ENCODE results near the gene ADAM12.
"Not testable (repeated sequence)": the region's sequence is repeated elsewhere in the genome, so short reads cannot be mapped to it uniquely, and the experiment has no call there.

The ADAM12 gene

GRCh38 chr10:126256864-126257263 is 131.4 kb downstream of the ADAM12 start:
- no peak for DNase-seq

- no peak for DNase-seq
Observed at GRCh38 chr10:126255313-126255712, 133.0 kb downstream of the ADAM12 start.

- DNase-seq, result no peak
Observed at GRCh38 chr10:126253611-126253998, 134.7 kb downstream of the ADAM12 start.

GRCh38 chr10:126252884-126253610 is 135.2 kb downstream of the ADAM12 start:
- no peak for DNase-seq

- no peak for DNase-seq
Observed at GRCh38 chr10:126251778-126252407, 136.4 kb downstream of the ADAM12 start.

- no peak for DNase-seq
Observed at GRCh38 chr10:126250527-126251310, 137.6 kb downstream of the ADAM12 start.

- DNase-seq, result no peak
Observed at GRCh38 chr10:126250045-126250444, 138.2 kb downstream of the ADAM12 start.

GRCh38 chr10:126247446-126247975 is 140.8 kb downstream of the ADAM12 start:
- no peak for DNase-seq

GRCh38 chr10:126246396-126246795 is 141.9 kb downstream of the ADAM12 start:
- DNase-seq, result not testable (repeated sequence)

- DNase-seq, result no peak
Observed at GRCh38 chr10:126245501-126245900, 142.8 kb downstream of the ADAM12 start.

- DNase-seq, result no peak
Observed at GRCh38 chr10:126243971-126244370, 144.3 kb downstream of the ADAM12 start.

- no peak for DNase-seq
Observed at GRCh38 chr10:126243306-126243705, 145.0 kb downstream of the ADAM12 start.

GRCh38 chr10:126242397-126243260 is 145.6 kb downstream of the ADAM12 start:
- no peak for DNase-seq

- DNase-seq, result no peak
Observed at GRCh38 chr10:126240483-126240882, 147.8 kb downstream of the ADAM12 start.

GRCh38 chr10:126239844-126240243 is 148.4 kb downstream of the ADAM12 start:
- DNase-seq, result no peak

GRCh38 chr10:126235979-126236851 is 152.1 kb downstream of the ADAM12 start:
- no peak for DNase-seq

GRCh38 chr10:126235091-126235978 is 152.9 kb downstream of the ADAM12 start:
- DNase-seq, result no peak

GRCh38 chr10:126234630-126235029 is 153.6 kb downstream of the ADAM12 start:
- no peak for DNase-seq

- no peak for DNase-seq
Observed at GRCh38 chr10:126233182-126234148, 154.8 kb downstream of the ADAM12 start.
